IMR-90 (cell line): Measurements from ENCODE around the gene NIPBL.

Experiments
- POLR2A ChIP-seq: IDR thresholded peaks from 2 replicates; pipeline ENCODE4 v1.6.1; 2012; ENCODE audit warnings: mild to moderate bottlenecking, low read depth, low read length
- TF ChIP-seq, protein P1 (sequence below): conservative IDR thresholded peaks from 2 replicates; pipeline ENCODE4 v1.5.1; 2012; ENCODE audit warnings: mild to moderate bottlenecking, low read depth, low read length, improper control_type of control experiment

DNA sequence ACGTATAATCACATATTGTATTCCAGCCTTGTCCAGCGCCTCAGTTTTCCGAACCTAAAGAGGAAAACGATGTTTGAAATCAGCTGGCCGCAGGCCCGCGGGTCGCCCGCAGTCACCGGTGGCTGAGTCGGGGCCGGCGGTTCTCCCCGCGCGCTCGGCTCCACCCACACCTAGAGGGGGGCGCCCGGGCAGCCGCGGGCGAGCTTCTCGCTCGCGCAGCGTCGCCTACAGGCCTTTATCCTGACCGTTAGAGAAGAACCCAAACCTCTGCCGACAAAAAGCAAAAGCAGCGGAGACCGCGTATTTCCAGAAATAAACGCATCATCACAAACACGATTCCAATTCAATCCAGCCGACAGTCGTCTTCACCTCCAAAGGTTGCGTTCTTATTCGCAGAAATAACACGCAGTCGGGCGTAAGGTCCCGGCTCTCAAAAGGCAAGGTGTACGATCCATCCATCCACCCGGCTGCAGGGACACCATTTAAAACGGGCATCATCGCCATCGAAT, 725 bp upstream of the NIPBL start:
- TF ChIP-seq, protein P1, sequence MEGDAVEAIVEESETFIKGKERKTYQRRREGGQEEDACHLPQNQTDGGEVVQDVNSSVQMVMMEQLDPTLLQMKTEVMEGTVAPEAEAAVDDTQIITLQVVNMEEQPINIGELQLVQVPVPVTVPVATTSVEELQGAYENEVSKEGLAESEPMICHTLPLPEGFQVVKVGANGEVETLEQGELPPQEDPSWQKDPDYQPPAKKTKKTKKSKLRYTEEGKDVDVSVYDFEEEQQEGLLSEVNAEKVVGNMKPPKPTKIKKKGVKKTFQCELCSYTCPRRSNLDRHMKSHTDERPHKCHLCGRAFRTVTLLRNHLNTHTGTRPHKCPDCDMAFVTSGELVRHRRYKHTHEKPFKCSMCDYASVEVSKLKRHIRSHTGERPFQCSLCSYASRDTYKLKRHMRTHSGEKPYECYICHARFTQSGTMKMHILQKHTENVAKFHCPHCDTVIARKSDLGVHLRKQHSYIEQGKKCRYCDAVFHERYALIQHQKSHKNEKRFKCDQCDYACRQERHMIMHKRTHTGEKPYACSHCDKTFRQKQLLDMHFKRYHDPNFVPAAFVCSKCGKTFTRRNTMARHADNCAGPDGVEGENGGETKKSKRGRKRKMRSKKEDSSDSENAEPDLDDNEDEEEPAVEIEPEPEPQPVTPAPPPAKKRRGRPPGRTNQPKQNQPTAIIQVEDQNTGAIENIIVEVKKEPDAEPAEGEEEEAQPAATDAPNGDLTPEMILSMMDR: peak; percentile 59
- no peak for TF ChIP-seq POLR2A
